Activated CD8-positive, alpha-beta memory T cell treated with anti-CD3 and anti-CD28 coated beads for 24 hours (primary cell): Measurements from ENCODE around the gene PAQR9.
"Not testable (repeated sequence)": the region's sequence is repeated elsewhere in the genome, so short reads cannot be mapped to it uniquely, and the experiment has no call there.

ENCODE experiments used
- DNase-seq: peaks from one replicate; pipeline ENCODE4 v3.0.0-alpha.2; 2020

PAQR9 gene

GRCh38 chr3:142963516-142964448 lies at the start of gene PAQR9:
TSS of gene PAQR9 (minus strand) at chr3:142963674. CDS start at chr3:142963336, 338 bp downstream.
- peak; percentile 65 for DNase-seq

- DNase-seq: no peak
Measured at GRCh38 chr3:143011705-143012104, 48.2 kb upstream of the PAQR9 start.

- DNase-seq: no peak
Measured at GRCh38 chr3:143010024-143010423, 46.5 kb upstream of the PAQR9 start.

GRCh38 chr3:143004823-143005222 lies 41.3 kb upstream of the PAQR9 start:
- no peak for DNase-seq

- DNase-seq: no peak
Measured at GRCh38 chr3:143002727-143003126, 39.3 kb upstream of the PAQR9 start.

GRCh38 chr3:143002083-143002712 lies 38.7 kb upstream of the PAQR9 start:
- DNase-seq: no peak

- peak; percentile 93 for DNase-seq
Measured at GRCh38 chr3:143001369-143002082, 38.1 kb upstream of the PAQR9 start, which contains the start of gene U2SURP. TSS of gene U2SURP (plus strand) at chr3:143001570. CDS start at chr3:143001629, 59 bp downstream.

GRCh38 chr3:143001034-143001368 lies 37.5 kb upstream of the PAQR9 start:
- DNase-seq: no peak

- DNase-seq: no peak
Measured at GRCh38 chr3:143000528-143000927, 37.1 kb upstream of the PAQR9 start.

- DNase-seq: no peak
Measured at GRCh38 chr3:142999881-143000280, 36.4 kb upstream of the PAQR9 start.

- DNase-seq: no peak
Measured at GRCh38 chr3:142998439-142998838, 35.0 kb upstream of the PAQR9 start.

- DNase-seq: no peak
Measured at GRCh38 chr3:142997330-142997729, 33.9 kb upstream of the PAQR9 start.

GRCh38 chr3:142993958-142994442 lies 30.5 kb upstream of the PAQR9 start:
- peak; percentile 75 for DNase-seq

- no peak for DNase-seq
Measured at GRCh38 chr3:142992323-142992722, 28.8 kb upstream of the PAQR9 start.

GRCh38 chr3:142990721-142991120 lies 27.2 kb upstream of the PAQR9 start:
- DNase-seq: no peak

GRCh38 chr3:142988826-142989225 lies 25.4 kb upstream of the PAQR9 start:
- DNase-seq: not testable (repeated sequence)

- DNase-seq: not testable (repeated sequence)
Measured at GRCh38 chr3:142988221-142988620, 24.7 kb upstream of the PAQR9 start.

GRCh38 chr3:142987707-142988106 lies 24.2 kb upstream of the PAQR9 start:
- DNase-seq: no peak

- DNase-seq: no peak
Measured at GRCh38 chr3:142987080-142987700, 23.7 kb upstream of the PAQR9 start.

GRCh38 chr3:142984255-142984654 lies 20.8 kb upstream of the PAQR9 start:
- no peak for DNase-seq

- no peak for DNase-seq
Measured at GRCh38 chr3:142983318-142983717, 19.8 kb upstream of the PAQR9 start.

- DNase-seq: no peak
Measured at GRCh38 chr3:142982038-142982773, 18.7 kb upstream of the PAQR9 start.
